ENCODE results near the gene WDR45B.

GRCh38 chr17:82664276-82664575 is 16.0 kb upstream of the WDR45B start:
- TF ChIP-seq CTCF (IDR thresholded peaks at IDR 0.05; ENCODE audit: low read depth, low read length, poor library complexity, severe bottlenecking): no peak
- TF ChIP-seq EZH2phosphoT487 (IDR thresholded peaks at IDR 0.05; ENCODE audit: borderline replicate concordance, low read length): no peak

Data from DOHH2 (cell line).